ENCODE results near the gene RFTN1. TPM values are rescaled to one million over a fixed set of nuclear protein-coding genes. Genes with fewer than 3 reads are reported as not detected.

Gene RFTN1
- total and polyA plus RNA-seq, 10 of the 15 experiments (the other 5 are each of a cell fraction or from before 2014, with no cell fraction given) = 20.6 to 213 (median 147) TPM

DNA sequence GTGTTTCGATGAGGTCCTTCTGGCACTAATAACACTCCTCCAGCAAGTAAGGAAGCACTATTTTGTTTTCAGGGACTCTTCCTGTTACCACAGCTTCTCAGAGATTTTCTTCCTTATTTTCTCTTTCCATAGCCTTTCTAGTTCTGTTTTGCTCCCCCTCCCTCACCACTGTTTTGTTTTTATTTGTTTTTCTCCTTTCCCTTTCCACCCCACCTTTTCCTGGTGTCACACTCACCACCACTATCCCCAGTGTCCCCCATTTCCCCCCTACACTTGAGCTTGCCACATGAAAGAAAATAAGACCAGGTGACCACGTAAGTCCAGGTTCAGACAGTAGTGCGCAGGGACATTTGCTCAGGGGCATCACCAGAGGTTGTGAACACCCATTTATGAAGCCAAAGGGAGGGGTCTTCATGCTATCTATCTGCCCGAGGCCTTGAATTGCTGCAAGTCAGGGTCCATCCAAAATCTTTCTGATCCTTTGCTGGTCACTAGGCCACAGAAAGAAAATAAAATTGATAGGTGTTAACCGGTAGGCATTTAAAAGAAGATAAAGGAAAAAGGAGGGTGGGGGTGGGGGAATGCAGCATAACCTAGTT is 1.4 kb upstream of the RFTN1 start (continued):
- no peak for TF ChIP-seq STAT3 (IDR thresholded peaks at IDR 0.05; ENCODE audit: low read depth, low read length)
- TF ChIP-seq MXI1 (IDR thresholded peaks at IDR 0.05; ENCODE audit: low read depth, low read length) = peak; percentile 23; the same call in 1 of the 2 replicates
- TF ChIP-seq, protein P1, sequence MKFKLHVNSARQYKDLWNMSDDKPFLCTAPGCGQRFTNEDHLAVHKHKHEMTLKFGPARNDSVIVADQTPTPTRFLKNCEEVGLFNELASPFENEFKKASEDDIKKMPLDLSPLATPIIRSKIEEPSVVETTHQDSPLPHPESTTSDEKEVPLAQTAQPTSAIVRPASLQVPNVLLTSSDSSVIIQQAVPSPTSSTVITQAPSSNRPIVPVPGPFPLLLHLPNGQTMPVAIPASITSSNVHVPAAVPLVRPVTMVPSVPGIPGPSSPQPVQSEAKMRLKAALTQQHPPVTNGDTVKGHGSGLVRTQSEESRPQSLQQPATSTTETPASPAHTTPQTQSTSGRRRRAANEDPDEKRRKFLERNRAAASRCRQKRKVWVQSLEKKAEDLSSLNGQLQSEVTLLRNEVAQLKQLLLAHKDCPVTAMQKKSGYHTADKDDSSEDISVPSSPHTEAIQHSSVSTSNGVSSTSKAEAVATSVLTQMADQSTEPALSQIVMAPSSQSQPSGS (IDR thresholded peaks at IDR 0.05; ENCODE audit: low read length) = no peak
- no peak for TF ChIP-seq NR2C1 (IDR thresholded peaks at IDR 0.05)
- no peak for TF ChIP-seq PAX8 (IDR thresholded peaks at IDR 0.05)
- TF ChIP-seq, protein P2, sequence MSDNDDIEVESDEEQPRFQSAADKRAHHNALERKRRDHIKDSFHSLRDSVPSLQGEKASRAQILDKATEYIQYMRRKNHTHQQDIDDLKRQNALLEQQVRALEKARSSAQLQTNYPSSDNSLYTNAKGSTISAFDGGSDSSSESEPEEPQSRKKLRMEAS (IDR thresholded peaks at IDR 0.05; ENCODE audit: low read depth, low read length) = no peak
- no peak for TF ChIP-seq GATAD2B (conservative IDR thresholded peaks at IDR 0.05; ENCODE audit: low read depth)
- no peak for TF ChIP-seq PAX5 (IDR thresholded peaks at IDR 0.05; ENCODE audit: borderline replicate concordance, low read depth, low read length)
- no peak for TF ChIP-seq GABPA (IDR thresholded peaks at IDR 0.05; ENCODE audit: low read depth)
- TF ChIP-seq, protein P3, sequence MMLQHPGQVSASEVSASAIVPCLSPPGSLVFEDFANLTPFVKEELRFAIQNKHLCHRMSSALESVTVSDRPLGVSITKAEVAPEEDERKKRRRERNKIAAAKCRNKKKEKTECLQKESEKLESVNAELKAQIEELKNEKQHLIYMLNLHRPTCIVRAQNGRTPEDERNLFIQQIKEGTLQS (IDR thresholded peaks at IDR 0.05; ENCODE audit: borderline replicate concordance, extremely low read depth, low read depth, low read length) = no peak
- no peak for TF ChIP-seq CREM (IDR thresholded peaks at IDR 0.05; ENCODE audit: low read depth)
- TF ChIP-seq BHLHE40 (IDR thresholded peaks at IDR 0.05; ENCODE audit: borderline replicate concordance in 1 of 2, low read depth in 2 of 2, low read length in 1 of 2) = 0 out of 4 replicates have a peak, but pooled peaks of 1 of the 2 experiments have one; percentile 20
- no peak for TF ChIP-seq TCF12 (IDR thresholded peaks at IDR 0.05; ENCODE audit: low read depth, low read length)
- peak; percentile 75 for TF ChIP-seq NBN (IDR thresholded peaks at IDR 0.05)
- TF ChIP-seq RB1 (IDR thresholded peaks at IDR 0.05; ENCODE audit: borderline replicate concordance) = no peak
- TF ChIP-seq SMAD5 (IDR thresholded peaks at IDR 0.05; ENCODE audit: low read depth) = no peak
- TF ChIP-seq, protein P4, sequence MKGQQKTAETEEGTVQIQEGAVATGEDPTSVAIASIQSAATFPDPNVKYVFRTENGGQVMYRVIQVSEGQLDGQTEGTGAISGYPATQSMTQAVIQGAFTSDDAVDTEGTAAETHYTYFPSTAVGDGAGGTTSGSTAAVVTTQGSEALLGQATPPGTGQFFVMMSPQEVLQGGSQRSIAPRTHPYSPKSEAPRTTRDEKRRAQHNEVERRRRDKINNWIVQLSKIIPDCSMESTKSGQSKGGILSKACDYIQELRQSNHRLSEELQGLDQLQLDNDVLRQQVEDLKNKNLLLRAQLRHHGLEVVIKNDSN (IDR thresholded peaks at IDR 0.05; ENCODE audit: borderline replicate concordance, extremely low read length, insufficient read depth, low read depth, low read length) = no peak
- TF ChIP-seq ZNF217 (IDR thresholded peaks at IDR 0.05) = no peak
- no peak for TF ChIP-seq NFYB (IDR thresholded peaks at IDR 0.05; ENCODE audit: insufficient read depth, low read depth, low read length)
- no peak for TF ChIP-seq MEF2A (IDR thresholded peaks at IDR 0.05; ENCODE audit: insufficient read depth, low read depth, low read length)
- no peak for TF ChIP-seq BRCA1 (IDR thresholded peaks at IDR 0.05; ENCODE audit: low read depth, low read length)
- TF ChIP-seq STAT1 (conservative IDR thresholded peaks at IDR 0.05) = no peak
- TF ChIP-seq CHD2 (IDR thresholded peaks at IDR 0.05; ENCODE audit: borderline replicate concordance, low read depth, low read length) = no peak
- TF ChIP-seq, protein P5, sequence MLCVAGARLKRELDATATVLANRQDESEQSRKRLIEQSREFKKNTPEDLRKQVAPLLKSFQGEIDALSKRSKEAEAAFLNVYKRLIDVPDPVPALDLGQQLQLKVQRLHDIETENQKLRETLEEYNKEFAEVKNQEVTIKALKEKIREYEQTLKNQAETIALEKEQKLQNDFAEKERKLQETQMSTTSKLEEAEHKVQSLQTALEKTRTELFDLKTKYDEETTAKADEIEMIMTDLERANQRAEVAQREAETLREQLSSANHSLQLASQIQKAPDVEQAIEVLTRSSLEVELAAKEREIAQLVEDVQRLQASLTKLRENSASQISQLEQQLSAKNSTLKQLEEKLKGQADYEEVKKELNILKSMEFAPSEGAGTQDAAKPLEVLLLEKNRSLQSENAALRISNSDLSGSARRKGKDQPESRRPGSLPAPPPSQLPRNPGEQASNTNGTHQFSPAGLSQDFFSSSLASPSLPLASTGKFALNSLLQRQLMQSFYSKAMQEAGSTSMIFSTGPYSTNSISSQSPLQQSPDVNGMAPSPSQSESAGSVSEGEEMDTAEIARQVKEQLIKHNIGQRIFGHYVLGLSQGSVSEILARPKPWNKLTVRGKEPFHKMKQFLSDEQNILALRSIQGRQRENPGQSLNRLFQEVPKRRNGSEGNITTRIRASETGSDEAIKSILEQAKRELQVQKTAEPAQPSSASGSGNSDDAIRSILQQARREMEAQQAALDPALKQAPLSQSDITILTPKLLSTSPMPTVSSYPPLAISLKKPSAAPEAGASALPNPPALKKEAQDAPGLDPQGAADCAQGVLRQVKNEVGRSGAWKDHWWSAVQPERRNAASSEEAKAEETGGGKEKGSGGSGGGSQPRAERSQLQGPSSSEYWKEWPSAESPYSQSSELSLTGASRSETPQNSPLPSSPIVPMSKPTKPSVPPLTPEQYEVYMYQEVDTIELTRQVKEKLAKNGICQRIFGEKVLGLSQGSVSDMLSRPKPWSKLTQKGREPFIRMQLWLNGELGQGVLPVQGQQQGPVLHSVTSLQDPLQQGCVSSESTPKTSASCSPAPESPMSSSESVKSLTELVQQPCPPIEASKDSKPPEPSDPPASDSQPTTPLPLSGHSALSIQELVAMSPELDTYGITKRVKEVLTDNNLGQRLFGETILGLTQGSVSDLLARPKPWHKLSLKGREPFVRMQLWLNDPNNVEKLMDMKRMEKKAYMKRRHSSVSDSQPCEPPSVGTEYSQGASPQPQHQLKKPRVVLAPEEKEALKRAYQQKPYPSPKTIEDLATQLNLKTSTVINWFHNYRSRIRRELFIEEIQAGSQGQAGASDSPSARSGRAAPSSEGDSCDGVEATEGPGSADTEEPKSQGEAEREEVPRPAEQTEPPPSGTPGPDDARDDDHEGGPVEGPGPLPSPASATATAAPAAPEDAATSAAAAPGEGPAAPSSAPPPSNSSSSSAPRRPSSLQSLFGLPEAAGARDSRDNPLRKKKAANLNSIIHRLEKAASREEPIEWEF (IDR thresholded peaks at IDR 0.05; ENCODE audit: insufficient replicate concordance, low read depth, low read length) = no peak
